K562 (cell line): Measurements from ENCODE around the gene LBHD2. TPM values are rescaled to one million over a fixed set of nuclear protein-coding genes. Genes with fewer than 3 reads are reported as not detected.
A peak's percentile ranks its signal among the peaks of the same experiment; 100 is the strongest.

ENCODE experiments used
- ATAC-seq: fragments of 200-7000 bp; cut with Tn5 transposase; 3 replicates; pipeline ENCODE4 v1.9.1; 2020; ENCODE audit warnings: moderate library complexity
- BruUV-seq: library from RNA; stranded (reverse); fragments of 400-500 nt; replicated peaks from 2 replicates; lab custom pipeline; 2021; lab: Mats Ljungman, UMichigan
- CTCF ChIA-PET: fragments of 300-600 bp; formaldehyde crosslinking; extraction: SDS; loops from one replicate; lab custom pipeline; 2021; ENCODE audit warnings: low intra/inter-chr PET ratio; lab: Yijun Ruan, JAX
- POLR2A ChIA-PET: fragments of 300-600, 350-650 bp; sonication (Branson Sonifier 250); formaldehyde crosslinking; extraction: SDS; loops from one replicate; lab custom pipeline; 2021; ENCODE audit warnings: antibody characterized with exemption, inconsistent platforms; lab: Yijun Ruan, JAX
- DNase-seq, 4 experiments: peaks; one replicate each; pipeline versions ENCODE4 v3.0.0 to v3.0.0-alpha.2; 2011 to 2018; ENCODE audit warnings: low spot score in 3 of 4, mixed read lengths in 3 of 4; ENCODE audit errors: extremely low read depth in 1 of 4
- FAIRE-seq: peaks from 2 replicates; lab custom pipeline; 2011; peaks lifted over from hg19 to GRCh38; lab: Jason Lieb, UNC
- H2AFZ ChIP-seq: 2 replicates; pipeline ENCODE4 v1.6.0; 2011; ENCODE audit warnings: low read depth, low read length, control low read depth, inconsistent platforms
- H3K27ac ChIP-seq: fragments of 200-600 bp; 3 replicates; pipeline ENCODE4 v1.8.0; 2011; ENCODE audit warnings: low read depth, mild to moderate bottlenecking, control low read depth, inconsistent platforms, low read length, moderate library complexity, mixed read lengths; ENCODE audit errors: extremely low read depth
- H3K27me3 ChIP-seq, 2 experiments: fragments of 300-600 bp in 1 of 2; 2 replicates in 1 of 2; 3 replicates in 1 of 2; pipeline versions ENCODE4 v1.6.0 to v1.8.0; 2011; ENCODE audit warnings: inconsistent platforms in 2 of 2, low read length in 2 of 2, mild to moderate bottlenecking in 1 of 2, mixed read lengths in 1 of 2, moderate library complexity in 1 of 2; ENCODE audit not compliant: control insufficient read depth in 2 of 2, insufficient read depth in 2 of 2
- H3K36me3 ChIP-seq: fragments of 300-600 bp; 3 replicates; pipeline ENCODE4 v1.8.0; 2011; ENCODE audit warnings: mild to moderate bottlenecking, low read length, inconsistent platforms; ENCODE audit not compliant: control insufficient read depth, insufficient read depth
- H3K4me1 ChIP-seq, 2 experiments: fragments of 200-600 bp in 1 of 2; replicated peaks in 1 of 2; 2 replicates in 1 of 2; 3 replicates in 1 of 2; pipeline versions ENCODE4 v1.5.1 to v1.8.0; 2011; ENCODE audit warnings: inconsistent platforms in 2 of 2, low read length in 2 of 2, mild to moderate bottlenecking in 1 of 2, mixed read lengths in 1 of 2, moderate library complexity in 1 of 2; ENCODE audit not compliant: control insufficient read depth in 2 of 2, insufficient read depth in 2 of 2
- H3K4me2 ChIP-seq: 2 replicates; pipeline ENCODE4 v1.6.1; 2011; ENCODE audit warnings: low read length, control low read depth, inconsistent platforms, mixed read lengths; ENCODE audit not compliant: insufficient read depth
- H3K4me3 ChIP-seq: fragments of 200-600 bp; sonication (generic), shearing (Covaris generic); 2 replicates; pipeline ENCODE4 v1.5.1; 2016; ENCODE audit warnings: control low read depth, inconsistent platforms
- H3K79me2 ChIP-seq: fragments of 200-600 bp; 3 replicates; pipeline ENCODE4 v1.8.0; 2011; ENCODE audit warnings: low read length, inconsistent platforms; ENCODE audit not compliant: control insufficient read depth, insufficient read depth
- H3K9ac ChIP-seq, 2 experiments: 2 replicates each; pipeline versions ENCODE4 v1.6.0 to v1.6.1; 2011; ENCODE audit warnings: low read depth in 2 of 2, low read length in 2 of 2, control low read depth in 1 of 2, inconsistent platforms in 1 of 2, mild to moderate bottlenecking in 1 of 2, mixed read lengths in 1 of 2; ENCODE audit not compliant: insufficient read depth in 1 of 2
- H3K9me1 ChIP-seq: one replicate; pipeline ENCODE4 v1.6.0; 2011; ENCODE audit warnings: inconsistent platforms, mild to moderate bottlenecking, low read length, moderate library complexity; ENCODE audit not compliant: control insufficient read depth, insufficient read depth
- H3K9me3 ChIP-seq: replicated peaks from 2 replicates; pipeline ENCODE4 v1.5.1; 2011; ENCODE audit warnings: low read depth, low read length, inconsistent platforms; ENCODE audit not compliant: control insufficient read depth, insufficient read depth
- H4K20me1 ChIP-seq: replicated peaks from 2 replicates; pipeline ENCODE4 v1.6.1; 2011; ENCODE audit warnings: low read length, inconsistent platforms, mixed read lengths; ENCODE audit not compliant: control insufficient read depth, insufficient read depth
- CBFA2T3 ChIP-seq: fragments of 450-650 bp; IDR thresholded peaks from 2 replicates; pipeline ENCODE4 v1.6.1; 2017
- FOXJ3 ChIP-seq: sonication (generic); formaldehyde crosslinking; IDR thresholded peaks from 2 replicates; pipeline ENCODE4 v1.4.0; 2020; ENCODE audit warnings: mild to moderate bottlenecking, missing genetic modification reagents
- KLF6 ChIP-seq: fragments of 250-450 bp; sonication (Bioruptor Pico); IDR thresholded peaks from 2 replicates; pipeline ENCODE4 v1.4.0; 2020; ENCODE audit warnings: mild to moderate bottlenecking, moderate library complexity, borderline replicate concordance
- MIER1 ChIP-seq: fragments of 450-650 bp; IDR thresholded peaks from 2 replicates; pipeline ENCODE4 v1.6.1; 2016; ENCODE audit warnings: antibody characterized with exemption, mild to moderate bottlenecking, low read depth
- MTA2 ChIP-seq: fragments of 450-650 bp; IDR thresholded peaks from 2 replicates; pipeline ENCODE4 v1.6.1; 2016; ENCODE audit warnings: low read depth
- RUNX1 ChIP-seq: sonication (generic); IDR thresholded peaks from 2 replicates; pipeline ENCODE4 v1.6.1; 2016; ENCODE audit warnings: antibody characterized with exemption, low read depth
- ZFP36 ChIP-seq: fragments of 150-350 bp; IDR thresholded peaks from 2 replicates; pipeline ENCODE4 v1.6.1; 2018; ENCODE audit warnings: low read length, low read depth; ENCODE audit not compliant: partially characterized antibody
- ZNF431 ChIP-seq: sonication (generic); formaldehyde crosslinking; IDR thresholded peaks from 2 replicates; pipeline ENCODE4 v1.8.0; 2022; ENCODE audit warnings: mild to moderate bottlenecking, missing genetic modification reagents
- ZNF695 ChIP-seq: fragments of 450-650 bp; formaldehyde crosslinking; IDR thresholded peaks from 2 replicates; pipeline ENCODE4 v1.4.0; 2020; ENCODE audit warnings: mild to moderate bottlenecking, moderate library complexity
- WGBS: fragments of 100-300 bp; shearing (Covaris generic); methylation state at CpG from one replicate; pipeline ENCODE4 v1.1.6; 2016; ENCODE audit warnings: low coverage, mixed read lengths; ENCODE audit not compliant: insufficient coverage; ENCODE audit errors: missing lambda C conversion rate; 5-methylcytosine and 5-hydroxymethylcytosine counted together
- in situ Hi-C: fragments of 300-500 bp; cut with MboI; formaldehyde crosslinking; loops from 4 replicates; pipeline ENCODE4 v1.15.0; 2018; ENCODE audit warnings: inconsistent platforms, mixed read lengths
- intact Hi-C: fragments of 100-400 bp; cut with micrococcal nuclease; formaldehyde crosslinking; loops from 2 replicates; pipeline ENCODE4 v1.14.2; 2022
- polyA plus RNA-seq, 8 experiments: library from polyadenylated mRNA; depleted of rRNA in 4 of 8; stranded (reverse) in 5 of 8; unstranded in 3 of 8; fragments of >200 nt; fragmentation: Nextera tagmentation in 2 of 8; fragmentation: Illumina TruSeq in 1 of 8; extraction: Ambion mirVana in 2 of 8; extraction: Trizol in 1 of 8; gene quantifications; 2 replicates each; pipeline versions ENCODE4 v1.2.1 to v1.2.3, GENCODE V29; 2011 to 2014; ENCODE audit warnings: inconsistent platforms in 1 of 8, missing spikeins in 1 of 8
- total RNA-seq, 7 experiments: library from RNA; depleted of rRNA in 6 of 7; stranded (reverse); fragments of >200 nt in 6 of 7; fragmentation: Illumina TruSeq in 2 of 7; extraction: Trizol in 2 of 7; gene quantifications; 2 replicates each; pipeline versions ENCODE4 v1.2.1 to v1.2.3, GENCODE V29; 2011 to 2021; ENCODE audit warnings: low replicate concordance in 1 of 7

The LBHD2 gene
- total and polyA plus RNA-seq, 9 of the 15 experiments (the other 6 are each of a cell fraction or from before 2014, with no cell fraction given) = not detected

DNA sequence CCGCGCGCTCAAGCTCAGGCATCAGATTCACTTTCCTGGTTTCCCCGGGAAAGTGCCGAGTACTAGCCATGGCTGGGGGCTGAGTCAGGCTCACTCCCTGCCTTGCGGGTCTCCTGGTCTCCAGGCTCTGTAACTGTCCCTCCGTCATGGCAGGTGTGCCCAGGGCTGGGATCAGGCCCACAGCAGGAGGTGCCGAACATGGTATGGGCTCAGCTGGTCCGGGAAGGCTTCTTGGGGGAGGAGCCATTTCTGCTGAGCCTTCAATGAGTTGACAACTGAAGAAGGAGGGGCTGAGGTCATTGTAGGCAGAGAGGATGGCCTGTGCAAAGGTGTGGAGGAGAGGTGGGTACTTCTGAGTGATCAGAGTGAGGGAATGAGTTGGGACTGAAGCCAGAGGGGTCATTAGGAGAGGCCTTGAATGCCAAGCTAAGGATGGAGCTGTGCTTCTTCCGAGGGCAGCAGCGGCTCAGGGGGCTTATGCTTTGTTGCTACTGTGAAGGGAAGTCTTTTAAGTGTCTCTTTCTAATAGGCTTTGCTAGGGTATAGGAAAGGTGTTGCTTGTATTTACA, 11.3 kb downstream of the LBHD2 start:
- Histone ChIP-seq H3K4me1 (peaks cover 30 to 81% of the 10 kb centered on the region in 2 experiments), H3K27ac (no peak overlapping the region), H3K27me3 (no peaks in the 10 kb centered on the region), H3K36me3 (no peaks in the 10 kb centered on the region), H2AFZ (no peak overlapping the region), H3K9ac (no peak overlapping the region; a peak in 1 of 4 replicates), H3K4me2 (no peak overlapping the region), H3K9me1 (no peaks in the 10 kb centered on the region), H3K79me2 (peaks cover 7% of the 10 kb centered on the region; the same call in 2 of the 3 replicates), H3K4me3 (no peak overlapping the region), H4K20me1 (no peaks in the 10 kb centered on the region), H3K9me3 (no peaks in the 10 kb centered on the region)
- ChIA-PET CTCF (no interaction called here), POLR2A (interaction anchor here (1.9 kb wide), 1 partner anchor 10 kb away, joined by 5 read pairs; no protein-coding TSS in a partner anchor)
- TF ChIP-seq ZFP36 = peak; percentile 48
- TF ChIP-seq RUNX1 = no peak
- TF ChIP-seq FOXJ3 (CRISPR knock-in tag) = no peak
- no peak for TF ChIP-seq KLF6
- no peak for TF ChIP-seq MTA2
- no peak for TF ChIP-seq MIER1
- no peak for TF ChIP-seq ZNF695 (CRISPR knock-in tag)
- no peak for TF ChIP-seq ZNF431 (CRISPR knock-in tag)
- no peak for TF ChIP-seq CBFA2T3
- BruUV-seq = no TSS peak
- in situ Hi-C loops = no loop called here
- ATAC-seq = no peak
- 82% methylated on average over 9 of the region's 11 CpGs for WGBS
- FAIRE-seq = no peak
- DNase-seq = no peak
- intact Hi-C loops = no loop called here
